GM19463 (cell line): ENCODE measurements around the gene CDK17.
"Not testable (repeated sequence)": the region's sequence is repeated elsewhere in the genome, so short reads cannot be mapped to it uniquely, and the experiment has no call there.

ENCODE experiments used
- ATAC-seq: cut with Tn5 transposase; IDR thresholded peaks from one replicate; pipeline ENCODE4 v1.9.1; 2021; ENCODE audit warnings: mild to moderate bottlenecking, moderate library complexity; ENCODE audit not compliant: unreplicated experiment

Gene CDK17

DNA sequence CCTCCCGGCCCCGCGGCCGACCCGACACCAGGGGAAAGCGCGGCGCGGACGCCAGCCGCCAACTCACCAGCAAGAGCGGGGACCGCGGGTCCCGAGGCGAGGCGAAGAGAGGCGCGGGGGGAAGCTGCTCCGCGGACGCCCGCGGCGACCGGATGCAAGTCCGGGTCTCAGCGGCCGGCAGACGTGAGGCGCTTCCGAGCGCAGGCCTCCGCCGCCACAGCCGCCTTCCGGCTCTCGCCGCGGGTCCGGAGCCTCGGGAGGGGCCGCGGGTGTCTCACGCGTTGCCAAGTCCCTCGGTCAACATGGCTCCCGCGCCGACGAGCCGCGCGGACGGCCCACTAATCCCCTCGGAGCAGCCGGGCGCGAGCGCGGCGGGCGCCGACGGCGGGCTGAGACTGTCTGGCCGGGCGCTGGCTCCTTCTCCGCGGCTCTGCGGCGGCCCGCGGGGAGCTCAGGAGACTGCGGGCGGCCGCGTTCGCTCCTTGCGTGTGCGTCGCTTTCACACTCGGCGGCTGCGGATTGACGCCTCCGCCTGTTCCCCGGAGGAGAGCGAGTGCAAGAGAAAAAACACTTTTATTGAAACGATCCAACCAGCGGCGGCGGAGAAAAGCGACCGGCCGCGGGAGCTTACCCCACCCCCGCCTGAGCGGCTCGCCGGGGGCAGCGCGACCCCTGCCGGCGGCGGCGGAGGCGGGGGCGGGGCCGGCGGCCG lies at the start of gene CDK17:
Gene CDK17, minus strand, starts transcription at position 521 of the 712 bp plus-strand sequence. CDS start 65,603 bp downstream, outside the sequence.
- ATAC-seq: peak; percentile 38

DNA sequence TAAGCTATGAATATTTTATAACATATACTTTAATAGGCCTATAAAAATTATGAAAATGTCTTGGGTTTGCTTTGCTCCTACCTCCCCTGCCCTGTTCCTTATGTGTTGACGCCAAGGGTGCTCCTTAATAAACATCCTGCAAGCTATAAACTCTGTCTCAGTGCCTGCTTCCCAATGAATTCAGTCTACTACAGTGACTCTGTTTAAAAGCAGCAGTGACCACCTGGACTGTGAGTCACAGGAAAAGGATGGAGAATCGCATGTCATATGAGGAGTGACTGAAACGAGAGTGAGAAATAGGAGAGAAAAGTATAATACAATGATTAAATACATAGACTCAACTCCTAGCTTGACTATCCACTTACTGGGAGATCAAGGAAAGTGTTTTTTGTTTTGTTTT lies 48.1 kb upstream of the CDK17 start:
- no peak for ATAC-seq

DNA sequence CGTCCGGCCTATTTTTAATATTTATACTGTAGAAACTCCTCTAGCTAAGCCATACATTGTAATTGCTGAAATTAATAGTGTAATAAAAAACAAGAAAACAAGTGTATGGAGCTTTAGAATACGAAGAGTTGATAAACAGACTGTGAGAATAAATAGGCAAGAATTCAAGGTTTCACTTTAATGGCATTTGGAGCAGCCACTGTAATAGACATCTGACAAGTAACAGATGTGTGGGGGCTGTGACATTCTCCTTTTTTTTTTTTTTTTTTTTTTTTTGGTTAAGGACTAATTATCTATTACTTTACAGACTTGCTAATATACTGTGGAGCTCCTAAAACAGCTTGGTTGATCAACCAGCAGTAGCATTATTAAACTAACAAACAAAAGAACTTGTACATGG lies 47.0 kb upstream of the CDK17 start:
- no peak for ATAC-seq

DNA sequence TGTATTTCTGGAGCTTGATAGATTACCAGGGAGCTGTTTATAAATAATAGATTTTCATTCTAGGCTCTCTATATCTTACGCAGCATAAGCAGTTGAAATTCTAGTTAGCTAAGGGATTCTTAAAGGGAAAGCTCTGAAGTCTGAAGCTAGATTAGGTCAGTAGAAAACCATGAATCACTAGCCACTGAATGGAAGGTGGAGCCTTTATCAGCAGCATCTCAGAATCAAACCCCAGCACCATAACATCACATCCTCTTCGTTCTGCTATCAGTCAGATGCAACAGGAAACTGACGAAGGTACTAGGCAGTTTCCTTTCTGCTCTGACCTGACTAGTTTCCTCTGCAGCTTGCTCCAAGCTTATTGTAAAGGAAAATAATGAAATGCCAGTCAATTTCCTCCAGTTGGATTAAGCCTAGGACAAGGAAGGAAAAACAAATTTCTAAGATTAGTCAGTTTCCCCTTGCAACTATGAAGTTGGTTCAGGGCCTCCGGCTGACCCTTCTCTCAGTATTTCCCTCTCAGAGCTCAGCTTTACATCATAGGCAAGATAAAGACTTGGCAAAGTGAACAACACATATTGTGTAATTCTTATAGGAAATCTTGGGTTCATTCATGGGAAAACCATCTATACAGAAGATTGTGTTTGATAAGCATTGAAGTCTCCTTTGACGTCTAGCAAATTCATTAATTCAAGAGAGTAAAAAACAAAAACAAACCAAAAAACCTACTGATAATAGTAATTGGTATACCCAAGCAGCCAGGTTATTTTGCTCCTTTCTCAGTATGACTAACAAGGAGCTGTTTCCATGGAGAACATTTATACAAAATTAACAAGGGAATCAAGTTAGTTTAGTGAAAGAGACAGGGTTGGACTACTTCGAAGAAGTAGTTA lies 45.7 kb upstream of the CDK17 start:
- peak; percentile 94 for ATAC-seq

DNA sequence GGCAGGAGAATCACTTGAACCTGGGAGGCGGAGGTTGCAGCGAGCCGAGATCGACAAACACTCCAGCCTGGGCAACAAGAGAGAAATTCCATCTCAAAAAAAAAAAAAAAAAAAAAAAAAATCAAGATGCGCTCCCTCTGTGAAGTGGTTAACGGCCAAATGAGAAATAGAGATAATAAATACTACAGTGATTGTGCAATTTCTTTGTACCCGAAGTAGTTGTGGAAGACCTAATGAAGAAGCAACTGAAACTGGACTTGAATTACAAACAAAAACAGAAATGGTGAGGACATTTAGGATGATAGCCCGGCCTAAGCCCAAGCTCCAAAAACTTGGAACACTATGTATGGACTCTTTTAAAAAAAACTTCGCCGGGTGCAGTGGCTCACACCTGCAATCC lies 44.2 kb upstream of the CDK17 start:
- ATAC-seq: no peak

DNA sequence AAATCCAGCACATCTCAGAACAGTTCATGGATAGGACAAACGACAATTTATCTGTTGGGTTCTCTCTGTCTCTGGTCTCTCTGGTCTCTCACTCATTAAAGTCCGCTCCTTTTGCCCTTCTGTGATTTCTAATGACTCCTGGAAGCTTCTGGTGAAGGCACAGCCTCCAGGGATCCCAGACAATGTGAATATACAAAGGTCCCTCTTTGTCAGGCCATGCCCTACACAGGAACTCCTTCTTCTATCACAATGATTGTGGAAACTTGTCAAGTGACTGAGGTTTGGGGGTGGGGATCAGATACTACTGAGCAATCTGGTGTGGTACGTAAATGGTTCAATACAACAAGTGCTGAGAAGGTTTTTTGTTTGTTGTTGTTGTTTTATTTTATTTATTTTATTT lies 42.7 kb upstream of the CDK17 start:
- ATAC-seq: no peak

DNA sequence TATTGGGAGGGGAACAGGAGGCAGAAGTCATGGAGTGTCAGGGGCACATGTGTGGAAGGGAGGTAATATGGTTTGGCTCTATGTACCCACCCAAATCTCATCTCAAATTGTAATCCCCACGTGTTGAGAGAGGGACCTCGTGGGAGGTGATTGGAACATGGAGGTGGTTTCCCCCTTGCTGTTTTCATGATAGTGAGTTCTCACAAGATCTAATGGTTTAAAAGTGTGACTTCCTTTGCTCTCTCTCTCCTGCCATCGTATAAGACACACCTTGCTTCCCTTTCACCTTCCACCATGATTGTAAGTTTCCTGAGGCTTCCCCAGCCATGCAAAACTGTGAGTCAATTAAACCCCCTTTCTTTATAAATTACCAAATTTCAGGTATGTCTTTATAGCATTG lies 41.6 kb upstream of the CDK17 start:
- ATAC-seq: no peak

DNA sequence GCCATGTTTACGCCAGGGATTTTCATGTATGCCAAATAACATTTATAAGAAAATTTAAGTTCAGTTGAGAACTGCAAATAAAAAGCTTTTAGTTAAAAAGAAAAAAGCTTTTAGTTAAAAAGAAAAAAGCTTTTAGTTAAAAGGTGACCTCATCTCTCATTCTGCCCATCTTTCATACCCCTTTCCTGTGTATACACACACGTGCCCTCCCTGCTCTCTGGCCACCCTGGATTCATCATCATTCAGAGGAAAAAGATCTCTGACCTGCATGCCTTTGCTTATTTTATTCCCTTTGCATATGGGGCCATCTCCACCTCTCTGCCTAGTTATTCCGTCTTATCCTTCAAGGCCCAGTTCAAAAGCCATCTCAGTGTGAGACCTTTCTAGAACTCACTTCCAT lies 38.1 kb upstream of the CDK17 start:
- ATAC-seq: no peak

DNA sequence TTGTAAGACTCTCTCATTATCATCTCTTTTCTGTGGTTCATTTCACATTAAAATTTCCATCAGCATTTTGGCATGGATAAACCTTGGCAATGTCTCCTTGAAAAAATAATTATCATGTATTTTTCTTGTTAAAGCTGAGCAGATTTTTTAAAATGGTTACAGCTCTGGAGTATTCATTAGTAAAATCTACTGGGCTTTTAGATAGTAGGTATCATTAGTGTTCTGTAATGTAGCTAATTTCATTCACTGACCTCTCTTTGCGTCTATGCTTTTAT lies 36.9 kb upstream of the CDK17 start:
- no peak for ATAC-seq

DNA sequence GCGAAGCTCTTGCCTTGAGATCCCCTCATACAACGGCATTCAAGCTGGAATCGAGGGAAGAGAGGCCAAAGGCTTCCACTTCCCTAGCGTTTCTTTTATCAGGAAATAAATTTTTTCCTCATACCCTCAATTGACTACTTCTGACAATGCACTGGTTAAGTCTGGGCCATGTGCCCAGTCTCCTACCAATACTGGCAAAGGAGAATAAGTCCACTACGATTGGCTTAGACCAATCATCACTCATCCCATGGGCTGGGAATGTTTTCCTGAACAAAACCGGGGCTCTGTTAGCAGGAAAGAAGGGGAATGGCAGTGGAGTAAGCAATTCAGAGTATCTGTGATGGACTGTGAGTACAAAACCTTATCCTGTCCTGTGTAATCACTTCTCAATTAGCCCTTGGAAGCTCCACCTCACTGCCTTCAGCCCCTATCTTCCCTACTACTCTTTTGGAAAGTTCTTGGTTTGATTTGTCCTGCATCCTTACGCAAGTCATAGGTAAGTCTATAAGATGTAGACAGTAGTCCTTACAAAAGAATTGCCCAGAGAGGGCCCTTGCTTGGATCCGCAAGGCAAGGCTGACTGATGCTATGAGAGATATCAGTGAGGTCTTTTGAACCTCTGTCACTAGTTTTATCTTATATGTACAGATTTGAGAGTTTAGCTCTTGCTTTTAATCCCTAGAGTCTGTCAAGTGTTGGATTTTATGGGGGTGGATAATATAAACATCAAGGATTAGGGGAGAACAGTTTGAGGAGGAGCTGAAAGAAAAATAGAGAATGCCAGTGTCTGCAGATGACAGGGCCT lies 36.3 kb upstream of the CDK17 start:
- no peak for ATAC-seq

DNA sequence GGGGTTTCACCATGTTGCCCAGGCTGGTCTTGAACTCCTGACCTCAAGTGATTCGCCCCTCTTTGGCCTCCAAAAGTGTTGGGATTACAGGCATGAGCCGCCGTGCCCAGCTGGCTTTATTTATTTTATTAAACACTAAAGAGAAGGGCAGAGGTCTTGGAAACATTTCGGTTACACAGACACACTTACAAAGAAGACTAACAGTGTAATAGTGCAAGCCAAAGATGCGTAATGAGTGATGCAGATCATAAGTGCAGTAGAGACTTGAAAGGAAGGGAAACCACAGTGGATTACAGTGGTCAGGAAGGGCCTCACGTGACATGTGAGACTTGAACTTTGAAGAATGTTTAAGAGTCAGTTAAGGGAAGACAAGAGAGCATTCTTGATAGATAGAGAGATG lies 33.9 kb upstream of the CDK17 start:
- ATAC-seq: peak; percentile 82

DNA sequence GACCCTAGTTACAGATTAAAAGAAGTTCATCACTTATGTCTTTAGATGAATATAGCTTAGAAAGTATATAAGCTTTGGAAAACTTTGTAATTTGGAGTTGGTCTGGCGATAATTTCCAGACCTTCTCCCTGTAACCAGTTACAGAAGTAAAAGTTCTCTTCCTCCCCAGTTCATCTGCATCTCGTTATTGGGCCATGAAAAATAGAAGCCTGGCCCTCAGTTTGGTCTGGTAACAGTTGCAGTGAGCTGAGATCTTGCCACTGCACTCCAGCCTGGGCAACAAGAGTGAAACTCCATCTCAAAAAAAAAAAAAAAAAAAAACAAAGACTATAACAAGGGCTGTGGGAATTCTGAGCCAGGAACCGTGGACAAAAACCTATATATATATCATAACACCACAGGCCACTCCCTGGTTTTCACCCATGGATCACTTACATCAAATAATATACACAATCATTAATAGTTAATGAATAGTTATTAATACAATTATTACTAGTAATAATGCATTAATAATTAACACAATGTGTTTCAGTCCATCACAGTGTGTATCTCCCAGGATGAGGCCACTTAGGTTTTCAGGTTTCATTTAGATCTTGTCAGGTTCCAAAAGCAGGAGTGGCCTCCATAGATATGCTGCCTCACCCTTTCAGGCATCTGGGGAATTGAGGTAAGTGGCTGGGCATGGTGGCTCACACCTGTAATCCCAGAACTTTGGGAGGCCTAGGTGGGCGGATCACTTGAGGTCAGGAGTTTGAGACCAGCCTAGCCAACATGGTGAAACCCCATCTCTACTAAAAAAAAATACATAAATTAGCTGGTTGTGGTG lies 32.5 kb upstream of the CDK17 start:
- not testable (repeated sequence) for ATAC-seq

DNA sequence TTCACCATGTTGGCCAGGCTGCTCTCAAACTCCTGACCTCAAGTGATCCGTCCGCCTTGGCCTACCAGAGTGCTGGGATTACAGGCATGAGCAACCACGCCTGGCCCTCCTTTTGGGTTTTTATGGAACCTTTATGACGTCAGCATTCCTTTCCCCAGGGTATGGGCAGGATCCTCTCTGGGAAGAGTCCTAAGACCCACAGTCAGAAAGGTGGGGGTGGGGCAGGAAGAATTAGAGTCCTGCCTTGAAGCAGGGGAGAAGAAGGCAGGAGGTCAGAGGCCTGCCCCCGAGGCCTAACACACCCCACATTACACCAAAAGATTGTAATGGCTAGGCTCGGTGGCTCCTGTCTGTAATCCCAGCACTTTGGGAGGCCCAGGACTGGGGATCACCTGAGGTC lies 30.8 kb upstream of the CDK17 start:
- no peak for ATAC-seq

DNA sequence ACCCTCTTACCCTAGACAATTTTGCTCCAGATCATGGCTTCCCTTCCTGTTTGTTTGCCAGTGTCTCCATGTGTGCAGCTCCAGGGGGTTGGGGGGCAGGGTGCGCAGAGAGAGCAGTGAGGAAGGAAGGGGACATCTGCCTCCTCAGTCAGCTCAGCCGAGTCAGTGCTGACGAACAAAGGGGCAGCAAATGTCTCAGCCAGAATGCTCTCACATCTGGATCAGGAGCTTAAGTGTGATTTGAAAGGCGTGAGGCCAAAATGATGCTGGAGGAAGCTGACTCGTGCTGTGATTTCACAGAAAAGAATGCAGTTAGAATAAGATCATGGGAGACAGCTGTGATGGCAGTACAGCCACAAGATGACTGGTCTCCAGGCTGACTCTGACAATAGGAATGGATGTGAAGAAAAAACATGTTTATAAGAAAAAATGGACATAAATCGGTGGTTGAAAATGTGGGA lies 27.1 kb upstream of the CDK17 start:
- no peak for ATAC-seq

DNA sequence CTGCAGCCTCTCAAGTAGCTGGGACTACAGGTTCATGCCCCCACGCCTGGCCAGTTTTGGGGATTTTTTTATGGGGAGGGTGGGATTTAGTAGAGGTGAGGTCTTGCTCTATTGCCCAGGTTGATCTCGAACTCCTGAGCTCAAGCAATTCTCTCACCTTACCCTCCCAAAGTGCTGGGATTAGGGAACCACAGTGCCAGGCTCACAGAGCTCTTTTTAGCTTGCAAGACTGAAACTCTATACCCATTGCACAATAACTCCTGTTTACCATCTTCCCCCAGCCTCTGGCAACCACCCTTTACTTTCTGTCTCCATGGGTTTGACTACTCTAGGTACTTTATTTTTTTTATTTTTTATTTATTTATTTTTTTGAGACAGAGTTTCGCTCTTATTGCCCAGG lies 25.7 kb upstream of the CDK17 start:
- ATAC-seq: no peak

DNA sequence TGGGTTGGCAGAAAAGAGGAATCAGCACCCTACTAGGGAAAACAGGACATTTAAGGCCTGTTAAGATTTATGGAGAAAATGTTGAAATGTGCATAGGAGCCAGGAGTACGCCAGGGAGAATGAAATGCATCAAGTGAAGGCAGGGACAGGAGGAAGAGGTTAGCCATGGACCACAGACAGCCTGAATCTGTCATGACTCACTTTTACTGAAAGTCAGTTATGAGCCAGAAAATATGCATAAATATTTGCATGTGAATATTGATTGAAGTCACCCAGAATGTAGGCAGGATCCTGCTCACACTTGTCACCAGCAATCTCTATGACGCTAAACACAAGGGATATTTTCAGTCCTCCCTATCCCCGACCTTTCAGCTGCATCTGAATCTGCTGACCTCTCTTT lies 25.1 kb upstream of the CDK17 start:
- ATAC-seq: peak; percentile 84

DNA sequence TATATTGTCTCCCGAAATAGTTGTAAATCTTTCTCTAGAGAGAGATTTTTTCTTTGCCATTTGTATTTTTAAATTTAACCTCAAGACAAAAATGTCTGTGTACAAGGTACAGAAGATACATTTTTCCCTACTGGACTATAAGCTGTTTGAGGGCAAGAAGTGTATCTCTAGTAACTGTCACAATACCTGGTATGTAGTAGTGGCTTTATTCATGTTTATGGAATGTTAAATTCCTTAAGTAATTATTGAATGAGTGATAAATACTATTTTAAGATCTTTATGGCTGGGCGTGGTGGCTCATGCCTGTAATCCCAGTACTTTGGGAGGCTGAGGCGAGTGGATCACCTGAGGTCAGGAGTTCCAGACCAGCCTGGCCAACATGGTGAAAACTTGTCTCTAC lies 24.4 kb upstream of the CDK17 start:
- ATAC-seq: no peak

DNA sequence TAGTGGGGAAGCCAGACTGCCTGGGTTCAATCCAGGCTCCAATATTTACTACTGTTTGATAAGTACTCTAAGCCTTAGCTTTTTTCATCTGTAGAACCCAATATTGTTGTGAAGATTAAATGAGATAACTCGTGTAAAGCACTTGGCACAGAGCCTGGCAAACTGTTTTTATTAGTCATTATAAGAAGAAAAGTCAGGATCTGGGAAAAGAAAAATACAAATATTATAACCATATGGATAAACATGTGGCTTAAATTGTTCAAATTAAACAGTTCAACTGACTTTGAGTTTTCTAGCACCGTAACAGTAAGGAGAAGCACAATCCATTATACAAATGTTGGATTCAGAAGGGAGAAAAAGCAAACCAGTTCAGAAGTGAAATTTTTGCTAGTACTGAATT lies 22.0 kb upstream of the CDK17 start:
- ATAC-seq: no peak

DNA sequence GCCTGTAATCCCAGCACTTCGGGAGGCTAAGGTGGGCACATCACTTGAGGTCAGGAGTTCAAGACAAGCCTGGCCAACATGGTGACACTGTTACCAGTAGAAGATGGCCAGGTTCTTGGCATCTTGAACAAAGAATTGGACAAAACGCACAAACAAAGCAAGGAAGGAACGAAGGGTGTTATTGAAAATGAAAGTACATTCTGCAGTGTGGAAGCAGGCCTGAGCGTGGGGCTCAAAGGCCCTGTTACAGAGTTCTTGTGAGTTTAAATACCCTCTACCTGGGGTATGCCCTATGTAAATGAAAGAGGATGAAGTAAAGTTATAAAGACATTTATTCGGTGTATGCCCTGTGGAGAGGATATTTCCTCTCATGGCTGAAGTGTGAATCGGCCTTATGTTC lies 20.8 kb upstream of the CDK17 start:
- no peak for ATAC-seq

DNA sequence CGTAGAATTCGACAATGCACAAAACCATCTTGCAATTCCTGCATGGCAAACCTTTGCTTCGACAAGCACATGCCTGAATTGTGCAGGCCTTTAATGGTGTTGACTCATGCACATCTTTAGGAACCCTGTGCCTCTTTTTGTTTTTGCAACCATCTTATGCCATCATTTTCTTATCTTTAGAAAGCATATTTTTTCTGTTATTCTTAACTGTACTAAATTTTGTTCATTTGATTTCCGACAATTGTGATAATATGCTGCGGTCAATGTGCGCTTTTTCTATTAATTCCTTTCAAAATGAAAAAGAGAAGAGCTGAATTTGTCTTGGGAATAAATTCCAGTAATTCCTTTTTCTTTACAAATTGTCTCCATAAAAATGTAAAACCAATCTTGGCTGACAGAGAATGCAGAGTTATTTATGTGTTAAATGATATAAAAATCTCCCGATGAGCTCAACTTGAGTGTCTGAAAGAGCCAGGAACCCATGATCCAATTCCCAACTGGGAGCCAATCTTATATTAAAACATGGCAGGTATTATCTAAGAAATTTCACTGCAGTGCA lies 20.1 kb upstream of the CDK17 start:
- no peak for ATAC-seq
